GM12872 (cell line): ENCODE data around the gene BPIFA3.

ENCODE experiments used
- TF ChIP-seq, protein P1 (sequence below): IDR thresholded peaks from 3 replicates; pipeline ENCODE4 v1.5.1; 2011; ENCODE audit warnings: low read depth, mild to moderate bottlenecking, low read length, moderate library complexity; ENCODE audit not compliant: insufficient read depth

The BPIFA3 gene

DNA sequence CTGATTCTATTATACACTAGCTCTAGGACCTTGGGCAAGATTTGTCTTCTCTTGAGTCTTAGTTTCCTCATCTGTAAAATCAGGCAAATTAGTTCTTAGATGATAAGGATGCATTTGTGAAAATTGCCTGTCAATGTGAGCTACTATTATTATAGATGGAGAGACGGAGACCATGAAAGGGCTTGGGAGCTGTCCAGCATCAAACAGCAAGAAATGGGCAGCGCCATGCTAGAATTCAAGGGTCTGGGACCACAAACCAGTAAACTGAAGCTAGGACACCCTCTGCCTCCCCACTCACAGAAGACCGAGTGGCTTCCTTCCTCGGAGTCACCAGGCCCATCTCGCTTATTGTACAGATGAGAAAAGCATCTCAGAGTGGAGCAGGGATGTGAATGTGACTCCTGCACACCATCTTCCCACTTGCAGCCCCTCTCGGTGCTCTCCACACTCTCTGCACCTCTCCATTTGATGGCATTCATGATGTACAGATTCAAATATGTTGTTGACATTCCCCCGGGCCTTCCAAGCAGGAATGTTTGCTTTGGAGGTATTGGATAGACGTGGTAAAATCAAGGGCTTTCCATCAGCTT, 24.1 kb upstream of the BPIFA3 start:
- TF ChIP-seq, protein P1, sequence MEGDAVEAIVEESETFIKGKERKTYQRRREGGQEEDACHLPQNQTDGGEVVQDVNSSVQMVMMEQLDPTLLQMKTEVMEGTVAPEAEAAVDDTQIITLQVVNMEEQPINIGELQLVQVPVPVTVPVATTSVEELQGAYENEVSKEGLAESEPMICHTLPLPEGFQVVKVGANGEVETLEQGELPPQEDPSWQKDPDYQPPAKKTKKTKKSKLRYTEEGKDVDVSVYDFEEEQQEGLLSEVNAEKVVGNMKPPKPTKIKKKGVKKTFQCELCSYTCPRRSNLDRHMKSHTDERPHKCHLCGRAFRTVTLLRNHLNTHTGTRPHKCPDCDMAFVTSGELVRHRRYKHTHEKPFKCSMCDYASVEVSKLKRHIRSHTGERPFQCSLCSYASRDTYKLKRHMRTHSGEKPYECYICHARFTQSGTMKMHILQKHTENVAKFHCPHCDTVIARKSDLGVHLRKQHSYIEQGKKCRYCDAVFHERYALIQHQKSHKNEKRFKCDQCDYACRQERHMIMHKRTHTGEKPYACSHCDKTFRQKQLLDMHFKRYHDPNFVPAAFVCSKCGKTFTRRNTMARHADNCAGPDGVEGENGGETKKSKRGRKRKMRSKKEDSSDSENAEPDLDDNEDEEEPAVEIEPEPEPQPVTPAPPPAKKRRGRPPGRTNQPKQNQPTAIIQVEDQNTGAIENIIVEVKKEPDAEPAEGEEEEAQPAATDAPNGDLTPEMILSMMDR, result no peak

DNA sequence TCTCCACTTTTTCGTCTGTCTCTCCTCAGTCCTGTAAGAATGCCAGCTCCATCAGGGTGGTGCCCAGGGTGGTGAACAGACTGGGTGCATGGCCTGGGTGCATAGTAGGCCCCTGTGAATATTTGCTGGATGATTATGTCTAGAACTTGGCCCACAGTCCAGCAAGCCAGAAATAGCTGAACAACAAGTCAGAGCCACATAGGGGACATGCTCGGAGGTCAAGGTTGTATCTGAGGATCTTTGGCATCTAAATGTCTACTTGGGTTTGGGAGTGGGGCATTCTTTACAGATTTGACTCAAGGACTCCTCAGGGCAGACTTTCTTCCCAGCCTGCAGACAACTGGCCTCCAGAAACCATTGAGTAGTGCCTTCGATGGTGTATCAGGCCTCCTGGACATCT, 18.1 kb upstream of the BPIFA3 start:
- TF ChIP-seq, protein P1, result no peak

DNA sequence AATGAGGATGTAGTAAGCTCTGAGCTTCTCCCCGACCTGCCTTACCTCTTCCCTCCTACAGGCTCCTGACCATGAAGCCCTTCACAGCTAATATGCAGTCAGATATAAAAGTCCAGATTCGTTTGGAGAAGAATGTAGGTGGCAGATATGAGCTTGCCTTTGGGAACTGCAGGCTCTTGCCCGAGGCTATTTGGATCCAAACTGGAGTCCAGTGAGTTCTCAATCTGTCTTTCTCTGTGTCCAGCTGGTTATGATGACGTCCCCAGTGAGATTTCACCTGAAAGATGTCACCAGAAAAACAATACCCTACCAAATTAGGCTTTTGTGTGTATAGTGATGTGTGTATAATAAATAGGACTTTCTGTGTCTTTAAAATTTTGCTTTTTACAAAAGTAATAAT, 14.7 kb upstream of the BPIFA3 start:
- TF ChIP-seq, protein P1, result no peak

DNA sequence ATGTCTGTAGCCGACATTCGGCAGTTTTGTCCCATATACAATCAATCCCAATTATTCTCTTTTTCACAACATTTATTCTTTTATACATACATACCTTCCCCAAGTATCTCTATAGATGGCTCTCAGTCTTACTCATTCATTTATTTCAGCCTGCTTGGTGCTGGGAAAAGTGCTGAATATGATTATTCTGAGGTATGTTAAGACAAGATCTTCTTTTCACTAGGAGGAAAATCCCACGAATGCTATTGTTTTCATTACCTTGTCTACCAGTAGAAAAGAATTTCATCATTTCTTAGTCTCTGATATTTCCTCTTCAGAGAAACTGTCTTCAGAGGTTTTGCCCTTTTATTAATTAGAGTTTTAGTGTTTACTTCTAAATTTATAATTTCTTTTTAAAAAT, 13.7 kb upstream of the BPIFA3 start:
- TF ChIP-seq, protein P1, result no peak

DNA sequence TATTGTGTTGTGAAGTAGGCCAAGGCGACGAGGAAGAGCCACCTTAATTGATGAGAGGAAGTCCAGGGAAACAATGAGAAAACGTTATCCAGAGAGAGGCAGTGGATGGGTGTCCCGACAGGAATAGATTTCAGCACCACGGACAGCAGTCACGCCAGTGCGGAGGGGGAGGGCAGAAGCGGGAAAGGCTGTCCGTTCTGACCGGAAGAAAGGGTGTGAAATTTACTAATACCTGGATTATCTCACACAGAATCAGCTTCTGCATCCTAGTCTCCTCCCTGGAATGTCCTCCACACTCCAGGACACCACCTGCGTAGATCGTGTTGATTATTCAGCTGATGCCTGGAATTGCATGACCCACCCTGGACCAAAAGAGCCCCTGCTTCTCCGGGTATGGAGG, 7.4 kb upstream of the BPIFA3 start:
- TF ChIP-seq, protein P1, result no peak

DNA sequence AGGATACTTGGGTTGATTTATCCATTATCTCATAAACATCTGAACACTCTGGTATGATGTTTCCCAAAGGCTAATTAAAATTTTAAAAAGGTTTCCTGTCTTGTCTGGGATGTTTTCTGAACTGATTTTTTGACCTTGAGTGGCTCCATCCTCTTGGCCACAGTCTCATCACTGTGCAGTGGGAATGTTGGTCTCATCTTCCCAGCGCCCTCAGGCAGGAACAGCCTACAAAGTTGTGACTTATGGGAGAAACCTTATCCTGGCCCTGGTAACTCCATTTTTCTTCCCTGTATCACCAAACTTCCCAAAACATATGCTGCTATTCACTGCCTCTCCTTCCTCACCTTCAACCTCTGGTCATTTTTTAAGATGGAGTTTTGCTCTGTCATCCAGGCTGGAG, 6.8 kb upstream of the BPIFA3 start:
- TF ChIP-seq, protein P1, result no peak

DNA sequence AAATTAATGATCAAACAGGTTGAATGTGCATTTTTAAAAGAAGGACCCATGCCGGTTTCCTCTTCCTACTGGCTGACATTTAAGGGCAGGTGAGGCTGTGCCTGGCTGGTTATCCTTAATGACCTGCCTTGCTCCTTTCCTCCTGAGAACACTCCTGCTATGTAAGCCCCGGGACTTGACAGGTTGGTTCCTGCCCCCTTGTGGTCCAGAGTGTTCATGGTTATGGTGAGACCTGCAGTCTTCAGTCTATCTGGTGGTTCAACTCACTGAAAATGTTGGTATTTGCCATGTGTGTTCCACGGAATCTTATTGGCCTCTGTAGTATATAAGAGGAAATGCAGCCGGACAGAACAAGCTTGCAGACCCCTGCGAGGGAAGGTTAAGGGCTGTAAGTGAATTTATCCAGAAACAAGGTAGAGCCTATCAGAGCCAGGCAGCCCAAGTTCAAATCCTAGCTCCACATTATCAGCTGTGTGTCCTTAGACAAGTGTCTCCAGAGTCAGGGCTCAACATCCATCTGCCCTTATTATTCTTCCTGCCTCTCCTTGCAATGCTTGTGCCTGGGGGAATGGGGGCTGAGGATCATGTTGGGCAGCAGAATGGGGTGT, 5.2 kb upstream of the BPIFA3 start:
- TF ChIP-seq, protein P1, result peak; percentile 59
